Neural cell (in vitro differentiated cells): ENCODE measurements around the gene SAV1. TPM values are rescaled to one million over a fixed set of nuclear protein-coding genes. Genes with fewer than 3 reads are reported as not detected.

Experiments used
- H2AFZ ChIP-seq: fragments of 200-600, 300-800 bp; sonication (generic), shearing (Covaris generic); 2 replicates; pipeline ENCODE4 v1.6.0; 2014; ENCODE audit warnings: low read depth, mild to moderate bottlenecking, antibody characterized with exemption, low read length, moderate library complexity
- H3F3A ChIP-seq: fragments of 200-600 bp; shearing (Covaris generic); 2 replicates; pipeline ENCODE4 v1.6.1; 2016; ENCODE audit warnings: mild to moderate bottlenecking, moderate library complexity, mixed read lengths, antibody characterized with exemption, low read length; ENCODE audit not compliant: insufficient read depth, poor library complexity, severe bottlenecking
- H3K27ac ChIP-seq: fragments of 200-600, 300-800 bp; sonication (generic), shearing (Covaris generic); 2 replicates; pipeline ENCODE4 v1.5.1; 2014; ENCODE audit warnings: mild to moderate bottlenecking, low read length, moderate library complexity
- H3K27me3 ChIP-seq: fragments of 300-800, 200-600 bp; sonication (generic), shearing (Covaris generic); 2 replicates; pipeline ENCODE4 v1.6.0; 2014; ENCODE audit warnings: mild to moderate bottlenecking, low read depth, low read length, moderate library complexity; ENCODE audit not compliant: insufficient read depth
- H3K36me3 ChIP-seq: fragments of 300-800, 200-600 bp; sonication (generic), shearing (Covaris generic); 2 replicates; pipeline ENCODE4 v1.5.1; 2014; ENCODE audit warnings: mild to moderate bottlenecking, antibody characterized with exemption, low read length, moderate library complexity; ENCODE audit not compliant: insufficient read depth
- H3K4me2 ChIP-seq: fragments of 300-800, 200-600 bp; sonication (generic), shearing (Covaris generic); 2 replicates; pipeline ENCODE4 v1.6.0; 2014; ENCODE audit warnings: mild to moderate bottlenecking, low read length
- H3K4me3 ChIP-seq: fragments of 300-800, 200-600 bp; sonication (generic), shearing (Covaris generic); 2 replicates; pipeline ENCODE4 v1.5.1; 2014; ENCODE audit warnings: mild to moderate bottlenecking, low read length, moderate library complexity
- H3K79me2 ChIP-seq: fragments of 200-600 bp; shearing (Covaris generic); replicated peaks from 2 replicates; pipeline ENCODE4 v1.6.0; 2014; ENCODE audit warnings: mild to moderate bottlenecking, low read length, moderate library complexity; ENCODE audit not compliant: insufficient read depth
- H3K9ac ChIP-seq: fragments of 300-800, 200-600 bp; sonication (generic), shearing (Covaris generic); 2 replicates; pipeline ENCODE4 v1.6.1; 2016; ENCODE audit warnings: mild to moderate bottlenecking, low read length, mixed read lengths
- H3K9me2 ChIP-seq: fragments of 200-600 bp; shearing (Covaris generic); 2 replicates; pipeline ENCODE4 v1.6.1; 2016; ENCODE audit warnings: mild to moderate bottlenecking, low read length, mixed read lengths; ENCODE audit not compliant: insufficient read depth
- H3K9me3 ChIP-seq: fragments of 200-600, 300-800 bp; sonication (generic), shearing (Covaris generic); 2 replicates; pipeline ENCODE4 v1.6.1; 2016; ENCODE audit warnings: mild to moderate bottlenecking, mixed run types, low read length, moderate library complexity, mixed read lengths
- H4K20me1 ChIP-seq: fragments of 200-600 bp; shearing (Covaris generic); 2 replicates; pipeline ENCODE4 v1.6.1; 2016; ENCODE audit warnings: mild to moderate bottlenecking, mixed run types; ENCODE audit not compliant: insufficient read depth
- EP300 ChIP-seq: fragments of 450-650 bp; conservative IDR thresholded peaks from 2 replicates; pipeline ENCODE4 v1.6.1; 2014; ENCODE audit warnings: antibody characterized with exemption, mild to moderate bottlenecking, moderate library complexity; ENCODE audit not compliant: poor library complexity, severe bottlenecking
- EZH2 ChIP-seq: fragments of 200-600, 300-800 bp; shearing (Covaris generic), sonication (generic); IDR thresholded peaks from 2 replicates; pipeline ENCODE4 v1.6.1; 2014; ENCODE audit warnings: antibody characterized with exemption, low read length, borderline replicate concordance, mild to moderate bottlenecking; ENCODE audit not compliant: insufficient read depth, poor library complexity, severe bottlenecking
- MXI1 ChIP-seq: fragments of 450-650 bp; conservative IDR thresholded peaks from 2 replicates; pipeline ENCODE4 v1.6.1; 2014; ENCODE audit warnings: antibody characterized with exemption, mild to moderate bottlenecking; ENCODE audit not compliant: poor library complexity, severe bottlenecking
- POLR2AphosphoS5 ChIP-seq: IDR thresholded peaks from 2 replicates; pipeline ENCODE4 v1.6.1; 2012
- RAD21 ChIP-seq: fragments of 450-650 bp; conservative IDR thresholded peaks from 2 replicates; pipeline ENCODE4 v1.6.1; 2014; ENCODE audit warnings: antibody characterized with exemption, mild to moderate bottlenecking, moderate library complexity
- SMC3 ChIP-seq: fragments of 450-650 bp; conservative IDR thresholded peaks from 2 replicates; pipeline ENCODE4 v1.6.1; 2014; ENCODE audit warnings: antibody characterized with exemption, mild to moderate bottlenecking, moderate library complexity; ENCODE audit not compliant: poor library complexity
- TAF1 ChIP-seq: IDR thresholded peaks from 2 replicates; pipeline ENCODE4 v1.6.1; 2012; ENCODE audit warnings: low read depth
- polyA plus RNA-seq: library from polyadenylated mRNA; depleted of rRNA; stranded (reverse); fragments of >200 nt; gene quantifications from 2 replicates; pipeline ENCODE4 v1.2.3, GENCODE V29; 2014
- TF ChIP-seq, protein P1 (sequence below): fragments of 450-650 bp; IDR thresholded peaks from 2 replicates; pipeline ENCODE4 v1.5.1; 2014; ENCODE audit warnings: antibody characterized with exemption, mild to moderate bottlenecking, moderate library complexity; ENCODE audit not compliant: poor library complexity, severe bottlenecking
- TF ChIP-seq, protein P2 (sequence below): IDR thresholded peaks from 2 replicates; pipeline ENCODE4 v1.6.1; 2012; ENCODE audit warnings: borderline replicate concordance

Gene SAV1
- polyA plus RNA-seq, 1 donor from 2014 or later: 4.9 TPM

DNA sequence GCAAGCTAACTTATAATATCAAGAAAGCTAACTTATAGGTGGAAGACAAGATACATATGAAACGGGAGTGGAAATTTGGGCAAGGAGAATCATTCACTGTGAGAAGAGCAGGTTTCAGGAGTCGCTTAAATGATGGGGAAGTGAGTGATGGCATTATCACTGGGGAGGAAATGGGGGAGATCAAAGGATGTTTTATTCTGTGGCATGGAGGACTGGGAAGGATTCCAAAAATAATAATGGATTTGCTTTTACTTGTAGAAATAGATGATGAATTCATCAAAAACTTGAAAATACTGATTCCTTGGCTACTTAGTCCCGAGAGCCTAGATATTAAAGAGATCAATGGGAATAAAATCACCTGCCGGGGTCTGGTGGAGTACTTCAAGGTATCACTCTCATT is 47.8 kb downstream of the SAV1 start:
- H3K27ac ChIP-seq: no peak overlapping the region
- no peak overlapping the region for H3K9ac ChIP-seq
- no peaks in the 10 kb centered on the region for H3F3A ChIP-seq
- H4K20me1 ChIP-seq: no peaks in the 10 kb centered on the region
- H2AFZ ChIP-seq: no peak overlapping the region
- TF ChIP-seq RAD21: no peak
- no peak for TF ChIP-seq EP300
- no peak for TF ChIP-seq EZH2
- H3K4me3 ChIP-seq: no peak overlapping the region
- no peaks in the 10 kb centered on the region for H3K79me2 ChIP-seq
- H3K4me2 ChIP-seq: no peak overlapping the region
- no peaks in the 10 kb centered on the region for H3K9me3 ChIP-seq
- no peaks in the 10 kb centered on the region for H3K9me2 ChIP-seq
- peaks cover 14% of the 10 kb centered on the region for H3K36me3 ChIP-seq
- no peaks in the 10 kb centered on the region for H3K27me3 ChIP-seq

DNA sequence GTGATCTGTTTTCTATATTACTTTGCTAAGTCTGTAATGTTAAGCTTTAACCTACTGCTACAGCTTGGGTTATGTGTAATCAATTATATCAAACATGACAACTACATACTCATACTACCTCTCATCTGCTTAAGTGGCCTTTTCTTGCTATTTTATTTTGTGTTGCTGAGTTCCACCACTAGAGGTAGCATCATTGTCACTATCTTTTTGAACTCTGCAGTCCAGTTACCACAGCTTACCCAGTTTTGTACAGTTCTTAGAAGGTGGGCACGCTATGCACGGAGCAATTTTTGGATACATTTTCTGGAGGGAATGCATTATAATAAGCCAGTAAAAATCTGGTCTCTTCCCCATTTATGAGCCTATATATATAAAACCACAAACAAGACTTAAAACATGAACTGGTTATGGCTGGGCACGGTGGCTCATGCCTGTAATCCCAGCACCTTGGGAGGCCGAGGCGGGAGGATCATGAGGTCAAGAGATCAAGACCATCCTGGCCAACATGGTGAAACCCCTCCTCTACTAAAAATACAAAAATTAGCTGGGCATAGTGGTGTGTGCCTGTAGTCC is 48.5 kb downstream of the SAV1 start:
- H3K9me3 ChIP-seq: no peaks in the 10 kb centered on the region
- no peak overlapping the region for H3K27ac ChIP-seq
- no peak overlapping the region for H3K9ac ChIP-seq
- H3K9me2 ChIP-seq: no peaks in the 10 kb centered on the region
- no peak for TF ChIP-seq EZH2
- no peak for TF ChIP-seq SMC3
- peak; percentile 36 for TF ChIP-seq RAD21
- TF ChIP-seq TAF1: no peak
- TF ChIP-seq, protein P1, sequence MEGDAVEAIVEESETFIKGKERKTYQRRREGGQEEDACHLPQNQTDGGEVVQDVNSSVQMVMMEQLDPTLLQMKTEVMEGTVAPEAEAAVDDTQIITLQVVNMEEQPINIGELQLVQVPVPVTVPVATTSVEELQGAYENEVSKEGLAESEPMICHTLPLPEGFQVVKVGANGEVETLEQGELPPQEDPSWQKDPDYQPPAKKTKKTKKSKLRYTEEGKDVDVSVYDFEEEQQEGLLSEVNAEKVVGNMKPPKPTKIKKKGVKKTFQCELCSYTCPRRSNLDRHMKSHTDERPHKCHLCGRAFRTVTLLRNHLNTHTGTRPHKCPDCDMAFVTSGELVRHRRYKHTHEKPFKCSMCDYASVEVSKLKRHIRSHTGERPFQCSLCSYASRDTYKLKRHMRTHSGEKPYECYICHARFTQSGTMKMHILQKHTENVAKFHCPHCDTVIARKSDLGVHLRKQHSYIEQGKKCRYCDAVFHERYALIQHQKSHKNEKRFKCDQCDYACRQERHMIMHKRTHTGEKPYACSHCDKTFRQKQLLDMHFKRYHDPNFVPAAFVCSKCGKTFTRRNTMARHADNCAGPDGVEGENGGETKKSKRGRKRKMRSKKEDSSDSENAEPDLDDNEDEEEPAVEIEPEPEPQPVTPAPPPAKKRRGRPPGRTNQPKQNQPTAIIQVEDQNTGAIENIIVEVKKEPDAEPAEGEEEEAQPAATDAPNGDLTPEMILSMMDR: peak; percentile 57
- TF ChIP-seq POLR2AphosphoS5: no peak
- no peak for TF ChIP-seq EP300
- TF ChIP-seq, protein P2, sequence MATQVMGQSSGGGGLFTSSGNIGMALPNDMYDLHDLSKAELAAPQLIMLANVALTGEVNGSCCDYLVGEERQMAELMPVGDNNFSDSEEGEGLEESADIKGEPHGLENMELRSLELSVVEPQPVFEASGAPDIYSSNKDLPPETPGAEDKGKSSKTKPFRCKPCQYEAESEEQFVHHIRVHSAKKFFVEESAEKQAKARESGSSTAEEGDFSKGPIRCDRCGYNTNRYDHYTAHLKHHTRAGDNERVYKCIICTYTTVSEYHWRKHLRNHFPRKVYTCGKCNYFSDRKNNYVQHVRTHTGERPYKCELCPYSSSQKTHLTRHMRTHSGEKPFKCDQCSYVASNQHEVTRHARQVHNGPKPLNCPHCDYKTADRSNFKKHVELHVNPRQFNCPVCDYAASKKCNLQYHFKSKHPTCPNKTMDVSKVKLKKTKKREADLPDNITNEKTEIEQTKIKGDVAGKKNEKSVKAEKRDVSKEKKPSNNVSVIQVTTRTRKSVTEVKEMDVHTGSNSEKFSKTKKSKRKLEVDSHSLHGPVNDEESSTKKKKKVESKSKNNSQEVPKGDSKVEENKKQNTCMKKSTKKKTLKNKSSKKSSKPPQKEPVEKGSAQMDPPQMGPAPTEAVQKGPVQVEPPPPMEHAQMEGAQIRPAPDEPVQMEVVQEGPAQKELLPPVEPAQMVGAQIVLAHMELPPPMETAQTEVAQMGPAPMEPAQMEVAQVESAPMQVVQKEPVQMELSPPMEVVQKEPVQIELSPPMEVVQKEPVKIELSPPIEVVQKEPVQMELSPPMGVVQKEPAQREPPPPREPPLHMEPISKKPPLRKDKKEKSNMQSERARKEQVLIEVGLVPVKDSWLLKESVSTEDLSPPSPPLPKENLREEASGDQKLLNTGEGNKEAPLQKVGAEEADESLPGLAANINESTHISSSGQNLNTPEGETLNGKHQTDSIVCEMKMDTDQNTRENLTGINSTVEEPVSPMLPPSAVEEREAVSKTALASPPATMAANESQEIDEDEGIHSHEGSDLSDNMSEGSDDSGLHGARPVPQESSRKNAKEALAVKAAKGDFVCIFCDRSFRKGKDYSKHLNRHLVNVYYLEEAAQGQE: no peak
- TF ChIP-seq MXI1: no peak
- peaks cover 14% of the 10 kb centered on the region for H3K36me3 ChIP-seq
- H3K4me2 ChIP-seq: no peak overlapping the region
- H4K20me1 ChIP-seq: no peaks in the 10 kb centered on the region
- no peaks in the 10 kb centered on the region for H3K27me3 ChIP-seq
- no peaks in the 10 kb centered on the region for H3K79me2 ChIP-seq
- H3K4me3 ChIP-seq: no peak overlapping the region
- H3F3A ChIP-seq: no peaks in the 10 kb centered on the region
- no peak overlapping the region for H2AFZ ChIP-seq
